HepG2 (cell line): ENCODE measurements around the gene KCTD21. TPM values are rescaled to one million over a fixed set of nuclear protein-coding genes. Genes with fewer than 3 reads are reported as not detected.

Source experiments
- AKAP8 ChIP-seq: sonication (generic); formaldehyde crosslinking; IDR thresholded peaks from 2 replicates; pipeline ENCODE4 v1.5.1; 2020; ENCODE audit warnings: mild to moderate bottlenecking, missing genetic modification reagents
- CERS6 ChIP-seq: sonication (generic); formaldehyde crosslinking; IDR thresholded peaks from 2 replicates; pipeline ENCODE4 v1.5.0; 2020; ENCODE audit warnings: missing genetic modification reagents
- E2F2 ChIP-seq: sonication (generic); formaldehyde crosslinking; IDR thresholded peaks from 2 replicates; pipeline ENCODE4 v1.4.0; 2020; ENCODE audit warnings: missing genetic modification reagents, borderline replicate concordance
- FOXJ3 ChIP-seq: sonication (generic); formaldehyde crosslinking; IDR thresholded peaks from 2 replicates; pipeline ENCODE4 v1.4.0; 2020; ENCODE audit warnings: missing genetic modification reagents, mild to moderate bottlenecking, borderline replicate concordance
- HDAC6 ChIP-seq: fragments of 200-600 bp; sonication (generic); IDR thresholded peaks from 2 replicates; pipeline ENCODE4 v1.7.0; 2017; ENCODE audit warnings: mild to moderate bottlenecking, antibody characterized with exemption, low read length, low read depth
- JUND ChIP-seq: sonication (generic); formaldehyde crosslinking; IDR thresholded peaks from 2 replicates; pipeline ENCODE4 v1.8.0; 2022; ENCODE audit warnings: mild to moderate bottlenecking, missing genetic modification reagents
- KLF12 ChIP-seq: sonication (generic); formaldehyde crosslinking; IDR thresholded peaks from 2 replicates; pipeline ENCODE4 v1.4.0; 2020; ENCODE audit warnings: missing genetic modification reagents, borderline replicate concordance
- MAFK ChIP-seq, 2 experiments: IDR thresholded peaks in 1 of 2; conservative IDR thresholded peaks in 1 of 2; 2 replicates each; pipeline ENCODE4 v1.6.1; 2011; ENCODE audit warnings: improper control_type of control experiment in 2 of 2, low read length in 2 of 2
- NFYC ChIP-seq: IDR thresholded peaks from 2 replicates; pipeline ENCODE4 v1.6.1; 2016; ENCODE audit warnings: missing genetic modification reagents, missing compliant biosample characterization
- RARA ChIP-seq: IDR thresholded peaks from 2 replicates; pipeline ENCODE4 v1.6.1; 2016; ENCODE audit warnings: missing genetic modification reagents, missing compliant biosample characterization
- RFXANK ChIP-seq: IDR thresholded peaks from 2 replicates; pipeline ENCODE4 v1.6.1; 2016
- SP2 ChIP-seq: sonication (generic); formaldehyde crosslinking; IDR thresholded peaks from 2 replicates; pipeline ENCODE4 v1.5.1; 2020; ENCODE audit warnings: mild to moderate bottlenecking, missing genetic modification reagents
- SP4 ChIP-seq: sonication (generic); formaldehyde crosslinking; IDR thresholded peaks from 2 replicates; pipeline ENCODE4 v1.8.1; 2023; ENCODE audit warnings: mild to moderate bottlenecking, missing genetic modification reagents
- THYN1 ChIP-seq: sonication (generic); formaldehyde crosslinking; IDR thresholded peaks from 2 replicates; pipeline ENCODE4 v1.8.1; 2023; ENCODE audit warnings: low read depth, mild to moderate bottlenecking, moderate library complexity, missing genetic modification reagents, borderline replicate concordance
- YY1 ChIP-seq: IDR thresholded peaks from 2 replicates; pipeline ENCODE4 v1.6.1; 2011; ENCODE audit warnings: low read length, low read depth, moderate library complexity, mild to moderate bottlenecking; ENCODE audit not compliant: insufficient read depth, insufficient replicate concordance
- ZBTB21 ChIP-seq: sonication (generic); formaldehyde crosslinking; IDR thresholded peaks from 2 replicates; pipeline ENCODE4 v1.4.0; 2020; ENCODE audit warnings: missing genetic modification reagents
- ZBTB26 ChIP-seq: IDR thresholded peaks from 2 replicates; pipeline ENCODE4 v1.6.1; 2016; ENCODE audit warnings: missing compliant biosample characterization, missing genetic modification reagents, borderline replicate concordance
- ZBTB39 ChIP-seq: sonication (generic); formaldehyde crosslinking; IDR thresholded peaks from 2 replicates; pipeline ENCODE4 v1.5.0; 2020; ENCODE audit warnings: missing genetic modification reagents
- ZMAT3 ChIP-seq: sonication (generic); formaldehyde crosslinking; conservative IDR thresholded peaks from 2 replicates; pipeline ENCODE4 v1.7.0; 2021; ENCODE audit warnings: missing genetic modification reagents
- ZMYM3 ChIP-seq: sonication (generic); formaldehyde crosslinking; IDR thresholded peaks from 2 replicates; pipeline ENCODE4 v1.5.1; 2020; ENCODE audit warnings: mild to moderate bottlenecking, missing genetic modification reagents
- ZNF44 ChIP-seq: sonication (generic); formaldehyde crosslinking; IDR thresholded peaks from 2 replicates; pipeline ENCODE4 v1.5.1; 2020; ENCODE audit warnings: mild to moderate bottlenecking, missing genetic modification reagents
- ZNF564 ChIP-seq: sonication (generic); formaldehyde crosslinking; IDR thresholded peaks from 2 replicates; pipeline ENCODE4 v1.8.1; 2023; ENCODE audit warnings: mild to moderate bottlenecking, missing genetic modification reagents
- ZNF598 ChIP-seq: sonication (generic); formaldehyde crosslinking; IDR thresholded peaks from 2 replicates; pipeline ENCODE4 v1.5.1; 2020; ENCODE audit warnings: mild to moderate bottlenecking, missing genetic modification reagents, borderline replicate concordance
- ZNF782 ChIP-seq: sonication (generic); formaldehyde crosslinking; IDR thresholded peaks from 2 replicates; pipeline ENCODE4 v1.4.0; 2020; ENCODE audit warnings: missing genetic modification reagents, mild to moderate bottlenecking, borderline replicate concordance
- ZSCAN20 ChIP-seq: sonication (generic); formaldehyde crosslinking; IDR thresholded peaks from 2 replicates; pipeline ENCODE4 v1.4.0; 2020; ENCODE audit warnings: missing genetic modification reagents, mild to moderate bottlenecking, borderline replicate concordance
- polyA plus RNA-seq, 8 experiments: library from polyadenylated mRNA; depleted of rRNA in 3 of 8; stranded (reverse) in 7 of 8; unstranded in 1 of 8; fragments of >200 nt; fragmentation: Illumina TruSeq in 4 of 8; extraction: Trizol in 4 of 8; gene quantifications; 2 replicates each; pipeline versions ENCODE4 v1.2.1 to v1.2.3, GENCODE V29; 2011 to 2016; ENCODE audit warnings: low read depth in 4 of 8, missing spikeins in 1 of 8, mixed read lengths in 1 of 8; ENCODE audit not compliant: insufficient read depth in 1 of 8
- total RNA-seq, 5 experiments: library from RNA; depleted of rRNA; stranded (reverse); fragments of >200 nt; fragmentation: Illumina TruSeq; extraction: Trizol; gene quantifications; 2 replicates each; pipeline ENCODE4 v1.2.3, GENCODE V29; 2016; ENCODE audit warnings: low read depth in 1 of 5

KCTD21 gene
- total and polyA plus RNA-seq, 2 of the 13 experiments (the other 11 are each of a cell fraction or from before 2014, with no cell fraction given), result 3.1 to 13.5 TPM

GRCh38 chr11:78156127-78156844, 32.1 kb downstream of the KCTD21 start (continued):
- peak; percentile 71; the same call in 1 of the 2 replicates for TF ChIP-seq ZBTB26 (CRISPR knock-in tag)
- TF ChIP-seq HDAC6, result no peak
- no peak for TF ChIP-seq NFYC (CRISPR knock-in tag)
- TF ChIP-seq ZBTB21, result peak; percentile 36; the same call in 1 of the 2 replicates
- TF ChIP-seq YY1, result peak; percentile 10
- peak; percentile 39; the same call in 1 of the 2 replicates for TF ChIP-seq AKAP8 (CRISPR knock-in tag)
- TF ChIP-seq ZBTB39 (CRISPR knock-in tag), result no peak
- peak; percentile 97 to 98 for TF ChIP-seq MAFK (conservative IDR thresholded peaks at IDR 0.05 in 1 of 2, IDR thresholded peaks at IDR 0.05 in 1 of 2; ENCODE audit: low read length in 2 of 2)
- no peak for TF ChIP-seq KLF12 (CRISPR knock-in tag)
- no peak for TF ChIP-seq E2F2
- no peak for TF ChIP-seq THYN1
- TF ChIP-seq ZNF598 (CRISPR knock-in tag), result 0 out of 2 replicates have a peak, but pooled peaks have one; percentile 33
- peak; percentile 65; the same call in 1 of the 2 replicates for TF ChIP-seq ZNF564
- TF ChIP-seq ZMYM3 (CRISPR knock-in tag), result peak; percentile 56; the same call in 1 of the 2 replicates
- no peak for TF ChIP-seq ZNF782 (CRISPR knock-in tag)
- TF ChIP-seq FOXJ3 (CRISPR knock-in tag), result peak; percentile 88
- TF ChIP-seq ZSCAN20 (CRISPR knock-in tag), result peak; percentile 67; the same call in 1 of the 2 replicates
- TF ChIP-seq JUND, result no peak
- peak; percentile 99 for TF ChIP-seq RARA
- TF ChIP-seq SP4 (CRISPR knock-in tag), result no peak; the same call in 1 of the 2 replicates
- TF ChIP-seq ZMAT3 (CRISPR knock-in tag), result 0 out of 2 replicates have a peak, but pooled peaks have one; percentile 24
- TF ChIP-seq CERS6, result no peak
- TF ChIP-seq SP2, result no peak
- no peak for TF ChIP-seq RFXANK (CRISPR knock-in tag)
- TF ChIP-seq ZNF44 (CRISPR knock-in tag), result no peak
